ENCODE results near the gene DBF4B.

DNA sequence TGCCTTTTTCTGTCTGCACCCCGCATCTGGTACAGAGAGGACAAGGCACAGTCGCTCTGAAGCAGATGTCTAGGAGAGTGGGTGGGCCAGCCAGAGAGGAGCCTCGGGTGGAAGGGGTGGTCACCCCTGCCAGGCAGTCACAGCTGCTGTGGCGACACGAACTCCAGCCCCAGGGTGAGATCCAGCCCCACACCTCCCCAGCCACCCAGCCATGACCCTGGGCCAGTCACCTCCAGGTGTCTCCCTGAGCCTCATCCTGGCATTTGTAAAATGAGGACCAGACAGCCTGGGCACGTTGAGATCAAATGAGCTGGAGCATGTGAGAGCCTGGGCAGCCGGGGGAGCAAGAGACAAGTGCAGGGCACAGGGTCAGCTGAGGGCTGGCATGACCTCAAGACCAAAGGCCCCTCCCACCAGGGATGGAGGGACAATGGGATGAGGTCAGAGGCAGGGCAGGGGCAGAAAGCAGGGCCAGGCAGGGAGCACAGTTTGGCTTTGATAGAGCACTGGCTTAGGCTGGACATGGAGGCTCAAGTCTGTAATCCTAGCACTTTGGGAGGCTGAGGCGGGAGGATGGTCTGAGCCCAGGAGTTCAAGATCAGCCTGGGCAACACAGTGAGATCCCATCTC, 58.1 kb downstream of the DBF4B start:
- TF ChIP-seq CTCF (IDR thresholded peaks at IDR 0.05; ENCODE audit: borderline replicate concordance, extremely low read depth, low read length, poor library complexity, severe bottlenecking) = no peak
- TF ChIP-seq EZH2 (IDR thresholded peaks at IDR 0.05; ENCODE audit: borderline replicate concordance, low read depth, low read length, severe bottlenecking) = no peak

All from DND-41 (cell line).